A673 (cell line): ENCODE measurements around the gene DDX19B. TPM values are rescaled to one million over a fixed set of nuclear protein-coding genes. Genes with fewer than 3 reads are reported as not detected.

ENCODE experiments used
- BruUV-seq: library from RNA; stranded (reverse); fragments of 400-500 nt; replicated peaks from 2 replicates; lab custom pipeline; 2021; lab: Mats Ljungman, UMichigan
- CTCF ChIA-PET: fragments of 300-600 bp; sonication (Branson Sonifier 250); formaldehyde crosslinking; loops from one replicate; lab custom pipeline; 2022; ENCODE audit warnings: antibody characterized with exemption; lab: Charles Lee
- POLR2A ChIA-PET: fragments of 300-600 bp; sonication (Branson Sonifier 250); formaldehyde crosslinking; loops from one replicate; lab custom pipeline; 2022; ENCODE audit warnings: antibody characterized with exemption; ENCODE audit not compliant: low non-redundant PET; lab: Charles Lee
- DNase-seq: peaks from one replicate; pipeline ENCODE4 v3.0.0-alpha.2; 2015; ENCODE audit warnings: low spot score
- H3K27ac ChIP-seq: fragments of 200-600 bp; sonication (generic); 2 replicates; pipeline ENCODE4 v1.5.1; 2016; ENCODE audit warnings: mixed run types, low read depth, mild to moderate bottlenecking, mixed read lengths, antibody characterized with exemption, low read length; ENCODE audit not compliant: poor library complexity, severe bottlenecking
- H3K27me3 ChIP-seq: fragments of 200-600 bp; sonication (generic); replicated peaks from 2 replicates; pipeline ENCODE4 v1.6.1; 2017; ENCODE audit warnings: mixed run types, low read depth, mild to moderate bottlenecking, mixed read lengths, antibody characterized with exemption, low read length; ENCODE audit not compliant: insufficient read depth, poor library complexity
- H3K36me3 ChIP-seq: fragments of 200-600 bp; sonication (generic); 2 replicates; pipeline ENCODE4 v1.6.1; 2016; ENCODE audit warnings: mixed run types, mild to moderate bottlenecking, mixed read lengths, antibody characterized with exemption, low read length; ENCODE audit not compliant: insufficient read depth, poor library complexity, severe bottlenecking
- H3K4me1 ChIP-seq: fragments of 200-600 bp; sonication (generic); 2 replicates; pipeline ENCODE4 v1.6.1; 2017; ENCODE audit warnings: mixed run types, mild to moderate bottlenecking, mixed read lengths, antibody characterized with exemption, low read length; ENCODE audit not compliant: insufficient read depth, poor library complexity, severe bottlenecking
- H3K4me3 ChIP-seq: fragments of 200-600 bp; sonication (generic); 2 replicates; pipeline ENCODE4 v1.5.1; 2016; ENCODE audit warnings: low read depth, mixed run types, mild to moderate bottlenecking, mixed read lengths, low read length; ENCODE audit not compliant: poor library complexity, severe bottlenecking
- H3K9me3 ChIP-seq: fragments of 200-600 bp; sonication (generic); 2 replicates; pipeline ENCODE4 v1.6.1; 2016; ENCODE audit warnings: mixed run types, low read depth, mild to moderate bottlenecking, mixed read lengths, antibody characterized with exemption, low read length; ENCODE audit not compliant: poor library complexity, severe bottlenecking
- EZH2 ChIP-seq: fragments of 200-600 bp; sonication (generic); IDR thresholded peaks from 2 replicates; pipeline ENCODE4 v1.6.1; 2017; ENCODE audit warnings: borderline replicate concordance, low read depth, mild to moderate bottlenecking, mixed read lengths, antibody characterized with exemption, low read length; ENCODE audit not compliant: poor library complexity, severe bottlenecking
- intact Hi-C: fragments of 100-400 bp; cut with micrococcal nuclease; formaldehyde crosslinking; loops from one replicate; pipeline ENCODE4 v1.10.0; 2022; ENCODE audit not compliant: unreplicated experiment
- total RNA-seq: library from RNA; stranded (reverse); gene quantifications from 2 replicates; pipeline ENCODE4 v1.2.3, GENCODE V29; 2021
- TF ChIP-seq, protein P1 (sequence below): fragments of 300-800, 200-600 bp; sonication (generic); conservative IDR thresholded peaks from 2 replicates; pipeline ENCODE4 v1.5.1; 2017; ENCODE audit warnings: low read depth, mild to moderate bottlenecking, antibody characterized with exemption, low read length, moderate library complexity, mixed read lengths

DDX19B gene
- total RNA-seq, 1 experiment from 2014 or later: 37.6 TPM

DNA sequence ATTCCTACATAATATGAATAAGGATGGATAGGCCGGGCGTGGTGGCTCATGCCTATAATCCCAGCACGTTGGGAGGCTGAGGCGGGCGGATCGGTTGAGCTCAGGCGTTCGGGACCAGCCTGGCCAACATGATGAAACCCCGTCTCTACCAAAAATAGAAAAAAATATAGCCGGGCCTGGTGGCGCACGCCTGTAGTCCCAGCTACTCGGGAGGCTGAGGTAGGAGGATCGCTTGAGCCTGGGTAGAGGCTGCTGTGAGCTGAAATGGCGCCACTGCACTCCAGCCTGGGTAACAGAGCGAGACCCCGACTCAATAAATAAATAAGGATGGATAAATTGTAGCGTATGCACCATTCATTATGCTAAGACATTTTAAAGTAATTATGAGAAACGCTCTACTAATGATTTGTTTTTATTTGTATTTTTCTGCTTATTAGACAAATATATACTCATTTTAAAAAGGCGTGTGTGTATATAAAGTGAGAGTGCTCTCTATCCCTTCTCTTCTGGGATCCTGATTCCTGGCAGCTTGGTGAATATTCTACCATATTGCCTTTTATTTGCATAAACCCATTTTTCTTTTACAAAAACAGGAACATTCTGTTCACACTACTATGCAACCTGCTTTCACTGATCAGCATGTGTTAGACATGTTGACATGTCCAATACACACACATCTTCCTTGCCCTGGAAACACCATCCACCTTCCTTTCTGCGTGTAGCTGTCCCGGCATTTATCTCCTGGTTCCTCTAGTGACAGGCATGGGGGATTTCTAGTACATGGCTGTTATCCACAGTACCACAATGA is 74.1 kb downstream of the DDX19B start:
- TF ChIP-seq, protein P1, sequence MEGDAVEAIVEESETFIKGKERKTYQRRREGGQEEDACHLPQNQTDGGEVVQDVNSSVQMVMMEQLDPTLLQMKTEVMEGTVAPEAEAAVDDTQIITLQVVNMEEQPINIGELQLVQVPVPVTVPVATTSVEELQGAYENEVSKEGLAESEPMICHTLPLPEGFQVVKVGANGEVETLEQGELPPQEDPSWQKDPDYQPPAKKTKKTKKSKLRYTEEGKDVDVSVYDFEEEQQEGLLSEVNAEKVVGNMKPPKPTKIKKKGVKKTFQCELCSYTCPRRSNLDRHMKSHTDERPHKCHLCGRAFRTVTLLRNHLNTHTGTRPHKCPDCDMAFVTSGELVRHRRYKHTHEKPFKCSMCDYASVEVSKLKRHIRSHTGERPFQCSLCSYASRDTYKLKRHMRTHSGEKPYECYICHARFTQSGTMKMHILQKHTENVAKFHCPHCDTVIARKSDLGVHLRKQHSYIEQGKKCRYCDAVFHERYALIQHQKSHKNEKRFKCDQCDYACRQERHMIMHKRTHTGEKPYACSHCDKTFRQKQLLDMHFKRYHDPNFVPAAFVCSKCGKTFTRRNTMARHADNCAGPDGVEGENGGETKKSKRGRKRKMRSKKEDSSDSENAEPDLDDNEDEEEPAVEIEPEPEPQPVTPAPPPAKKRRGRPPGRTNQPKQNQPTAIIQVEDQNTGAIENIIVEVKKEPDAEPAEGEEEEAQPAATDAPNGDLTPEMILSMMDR: no peak
- TF ChIP-seq EZH2: no peak
- Histone ChIP-seq H3K4me1 (no peaks in the 10 kb centered on the region), H3K27me3 (no peaks in the 10 kb centered on the region), H3K27ac (no peak overlapping the region), H3K9me3 (no peaks in the 10 kb centered on the region), H3K4me3 (no peak overlapping the region), H3K36me3 (peaks cover 36% of the 10 kb centered on the region)
- ChIA-PET CTCF (no interaction called here), POLR2A (interaction anchor here (0.6 kb wide), 1 partner anchor 95 kb away, joined by 3 read pairs; no protein-coding TSS in a partner anchor)
- BruUV-seq: TSS peak; percentile 73
- no peak for DNase-seq
- intact Hi-C loops: no loop called here

DNA sequence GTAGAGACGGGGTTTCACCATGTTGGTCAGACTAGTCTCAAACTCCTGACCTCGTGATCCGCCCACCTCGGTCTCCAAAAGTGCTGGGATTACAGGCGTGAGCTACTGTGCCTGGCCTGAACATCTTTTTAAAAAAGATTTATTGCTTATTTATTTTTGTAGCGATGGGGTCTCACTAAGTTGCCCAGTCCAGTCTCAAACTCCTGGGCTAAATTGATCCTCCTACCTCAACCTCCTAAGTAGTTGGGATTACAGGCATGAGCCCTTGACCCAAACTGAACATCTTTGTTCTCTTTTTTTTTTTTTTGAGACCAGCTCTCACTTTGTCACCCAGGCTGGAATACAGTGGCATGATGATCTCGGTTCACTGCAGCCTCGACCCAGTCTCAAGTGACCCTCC is 75.2 kb downstream of the DDX19B start:
- Histone ChIP-seq H3K4me1 (no peaks in the 10 kb centered on the region), H3K36me3 (peaks cover 42% of the 10 kb centered on the region), H3K27ac (no peak overlapping the region), H3K4me3 (no peak overlapping the region), H3K9me3 (no peaks in the 10 kb centered on the region), H3K27me3 (no peaks in the 10 kb centered on the region)
- POLR2A ChIA-PET: no interaction called here
- CTCF ChIA-PET: no interaction called here
- TF ChIP-seq, protein P1: no peak
- TF ChIP-seq EZH2: no peak
- no peak for DNase-seq
- intact Hi-C loops: no loop called here
- no TSS peak for BruUV-seq

DNA sequence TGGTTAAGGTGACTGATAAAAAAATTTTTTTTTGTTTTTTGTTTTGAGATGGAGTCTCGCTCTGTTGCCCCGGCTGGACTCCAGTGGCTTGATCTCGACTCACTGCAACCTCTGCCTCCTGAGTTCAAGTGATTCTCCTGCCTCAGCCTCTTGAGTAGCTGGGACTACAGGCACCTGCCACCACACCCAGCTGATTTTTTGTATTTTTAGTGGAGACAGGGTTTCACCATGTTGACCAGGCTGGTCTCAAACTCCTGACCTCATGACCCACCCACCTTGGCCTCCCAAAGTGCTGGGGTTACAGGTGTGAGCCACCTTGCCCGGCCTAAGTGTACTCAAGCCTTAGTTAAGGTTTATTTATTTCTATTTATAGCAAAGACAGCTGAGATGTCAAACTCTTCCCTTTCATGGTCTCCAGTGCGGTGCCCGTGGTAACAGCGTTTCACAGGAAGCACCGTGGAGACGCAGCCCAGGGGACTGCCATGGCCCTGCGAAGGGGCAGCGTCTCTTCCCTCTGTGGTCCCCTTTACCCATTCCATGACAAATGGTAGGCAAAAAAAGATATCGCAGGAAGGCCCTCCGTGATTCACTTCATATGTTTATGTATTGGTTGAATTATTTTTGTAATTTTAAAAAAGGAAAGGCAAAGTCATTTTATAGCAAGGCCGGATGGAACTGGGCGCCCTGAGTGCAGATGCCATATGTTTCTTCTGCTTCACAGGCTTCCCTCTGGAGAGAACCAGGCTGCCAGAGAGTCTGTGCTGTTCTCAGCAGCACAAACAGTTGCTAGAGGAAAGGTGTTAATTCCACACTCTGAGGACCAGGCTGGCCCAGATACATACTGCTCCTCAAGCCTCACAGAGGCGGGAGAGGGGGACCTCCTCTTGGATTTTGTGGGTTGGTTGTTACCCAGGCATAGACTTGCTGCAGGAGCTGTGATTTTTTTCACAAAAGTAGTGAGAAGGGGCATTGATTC is 76.9 kb downstream of the DDX19B start:
- H3K4me3 ChIP-seq: no peak overlapping the region
- peaks cover 34% of the 10 kb centered on the region for H3K36me3 ChIP-seq
- DNase-seq: no peak
- intact Hi-C loops: no loop called here
- no peaks in the 10 kb centered on the region for H3K9me3 ChIP-seq
- H3K4me1 ChIP-seq: peaks cover 6% of the 10 kb centered on the region
- CTCF ChIA-PET: no interaction called here
- TF ChIP-seq, protein P1: no peak
- no peak for TF ChIP-seq EZH2
- H3K27ac ChIP-seq: no peak overlapping the region
- H3K27me3 ChIP-seq: no peaks in the 10 kb centered on the region
- POLR2A ChIA-PET: interaction anchor here (0.7 kb wide), 1 partner anchor 54 kb away, joined by 4 read pairs; no protein-coding TSS in a partner anchor
- no TSS peak for BruUV-seq
